ENCODE results near the gene FOXF1. TPM values are rescaled to one million over a fixed set of nuclear protein-coding genes. Genes with fewer than 3 reads are reported as not detected.

Gene FOXF1
- total and polyA plus RNA-seq, 2 experiments from 2014 or later, result 1.5 to 4.2 TPM

- no peak for DNase-seq
- in situ Hi-C loops (cut with MboI), result no loop called here
- H3K4me1 ChIP-seq (ENCODE audit: insufficient read depth), result no peaks in the 10 kb centered on the region
- H2AFZ ChIP-seq, result no peak overlapping the region
- H3K4me3 ChIP-seq, result no peak overlapping the region
- no peaks in the 10 kb centered on the region for H3F3A ChIP-seq (ENCODE audit: insufficient read depth)
- peaks cover 24% of the 10 kb centered on the region; the same call in 1 of the 2 replicates for H3K36me3 ChIP-seq (ENCODE audit: low read depth)
- H3K9me2 ChIP-seq (ENCODE audit: insufficient read depth), result no peaks in the 10 kb centered on the region
- H3K79me2 ChIP-seq (ENCODE audit: insufficient read depth), result no peaks in the 10 kb centered on the region
- H3K27me3 ChIP-seq (replicated peaks; ENCODE audit: insufficient read depth), result no peaks in the 10 kb centered on the region
- no peak overlapping the region for H3K9ac ChIP-seq
- H3K4me2 ChIP-seq (ENCODE audit: unreplicated experiment), result no peak overlapping the region
- no peaks in the 10 kb centered on the region for H4K20me1 ChIP-seq (ENCODE audit: insufficient read depth)
- no peak overlapping the region for H3K27ac ChIP-seq
- 98 to 99% methylated on average over 4 of the region's 4 CpGs for WGBS, 2 experiments (ENCODE audit: low coverage in 1 of 2, low lambda C conversion rate in 2 of 2, missing lambda C conversion rate in 2 of 2)
- TF ChIP-seq EZH2phosphoT487 (IDR thresholded peaks at IDR 0.05; ENCODE audit: insufficient read depth, low read depth) (no peak), EZH2 (IDR thresholded peaks at IDR 0.05; ENCODE audit: insufficient read depth, poor library complexity, severe bottlenecking) (no peak)
- no peaks in the 10 kb centered on the region for H3K9me3 ChIP-seq (ENCODE audit: low read depth)
These were observed 27.2 kb downstream of the FOXF1 start for GRCh38 chr16:86537486-86537885.

- Histone ChIP-seq H3K9ac (no peak overlapping the region), H4K20me1 (ENCODE audit: insufficient read depth) (no peaks in the 10 kb centered on the region), H3K79me2 (ENCODE audit: insufficient read depth) (no peaks in the 10 kb centered on the region), H3K9me2 (ENCODE audit: insufficient read depth) (no peaks in the 10 kb centered on the region), H3K4me3 (no peak overlapping the region), H2AFZ (no peak overlapping the region), H3K27me3 (replicated peaks; ENCODE audit: insufficient read depth) (no peaks in the 10 kb centered on the region), H3K36me3 (ENCODE audit: low read depth) (peaks cover 24% of the 10 kb centered on the region; the same call in 1 of the 2 replicates), H3K4me1 (ENCODE audit: insufficient read depth) (no peaks in the 10 kb centered on the region), H3K4me2 (ENCODE audit: unreplicated experiment) (no peak overlapping the region), H3F3A (ENCODE audit: insufficient read depth) (no peaks in the 10 kb centered on the region), H3K27ac (no peak overlapping the region), H3K9me3 (ENCODE audit: low read depth) (no peaks in the 10 kb centered on the region)
- 85 to 86% methylated on average over 17 of the region's 17 CpGs for WGBS, 2 experiments (ENCODE audit: low coverage in 1 of 2, low lambda C conversion rate in 2 of 2, missing lambda C conversion rate in 2 of 2)
- no peak for DNase-seq
- TF ChIP-seq EZH2phosphoT487 (IDR thresholded peaks at IDR 0.05; ENCODE audit: insufficient read depth, low read depth) (no peak), EZH2 (IDR thresholded peaks at IDR 0.05; ENCODE audit: insufficient read depth, poor library complexity, severe bottlenecking) (no peak)
- in situ Hi-C loops (cut with MboI), result no loop called here
These were observed 28.0 kb downstream of the FOXF1 start for GRCh38 chr16:86538196-86538780.

- in situ Hi-C loops (cut with MboI), result no loop called here
- Histone ChIP-seq H3K9me3 (ENCODE audit: low read depth) (no peaks in the 10 kb centered on the region), H3K36me3 (ENCODE audit: low read depth) (peaks cover 24% of the 10 kb centered on the region; the same call in 1 of the 2 replicates)
These were observed 30.6 kb downstream of the FOXF1 start for GRCh38 chr16:86540894-86541293.

GRCh38 chr16:86541560-86541959 lies 31.2 kb downstream of the FOXF1 start:
- H2AFZ ChIP-seq, result no peak overlapping the region
- no peaks in the 10 kb centered on the region for H4K20me1 ChIP-seq (ENCODE audit: insufficient read depth)
- H3K36me3 ChIP-seq (ENCODE audit: low read depth), result peaks cover 24% of the 10 kb centered on the region; the same call in 1 of the 2 replicates
- no peak overlapping the region for H3K27ac ChIP-seq
- H3K4me3 ChIP-seq, result no peak overlapping the region
- no peak overlapping the region for H3K9ac ChIP-seq
- H3K9me3 ChIP-seq (ENCODE audit: low read depth), result no peaks in the 10 kb centered on the region
- in situ Hi-C loops (cut with MboI), result no loop called here
- no peaks in the 10 kb centered on the region for H3K27me3 ChIP-seq (replicated peaks; ENCODE audit: insufficient read depth)
- no peaks in the 10 kb centered on the region for H3K9me2 ChIP-seq (ENCODE audit: insufficient read depth)
- no peak overlapping the region for H3K4me2 ChIP-seq (ENCODE audit: unreplicated experiment)
- WGBS, 2 experiments (ENCODE audit: low coverage in 1 of 2, low lambda C conversion rate in 2 of 2, missing lambda C conversion rate in 2 of 2), result 92 to 93% methylated on average over 10 to 11 of the region's 11 CpGs
- no peaks in the 10 kb centered on the region for H3K4me1 ChIP-seq (ENCODE audit: insufficient read depth)
- no peaks in the 10 kb centered on the region for H3K79me2 ChIP-seq (ENCODE audit: insufficient read depth)
- no peak for TF ChIP-seq EZH2phosphoT487 (IDR thresholded peaks at IDR 0.05; ENCODE audit: insufficient read depth, low read depth)
- TF ChIP-seq EZH2 (IDR thresholded peaks at IDR 0.05; ENCODE audit: insufficient read depth, poor library complexity, severe bottlenecking), result no peak
- no peak for DNase-seq
- H3F3A ChIP-seq (ENCODE audit: insufficient read depth), result no peaks in the 10 kb centered on the region

More at GRCh38 chr16:86540894-86541293, 30.6 kb downstream of the FOXF1 start:
- no peak overlapping the region for H3K9ac ChIP-seq
- no peak overlapping the region for H3K27ac ChIP-seq
- no peak overlapping the region for H2AFZ ChIP-seq
- H3K79me2 ChIP-seq (ENCODE audit: insufficient read depth), result no peaks in the 10 kb centered on the region
- no peaks in the 10 kb centered on the region for H3K9me2 ChIP-seq (ENCODE audit: insufficient read depth)
- H3K4me3 ChIP-seq, result no peak overlapping the region
- no peaks in the 10 kb centered on the region for H4K20me1 ChIP-seq (ENCODE audit: insufficient read depth)
- H3K4me1 ChIP-seq (ENCODE audit: insufficient read depth), result no peaks in the 10 kb centered on the region
- 90 to 92% methylated on average over 6 of the region's 6 CpGs for WGBS, 2 experiments (ENCODE audit: low coverage in 1 of 2, low lambda C conversion rate in 2 of 2, missing lambda C conversion rate in 2 of 2)
- H3F3A ChIP-seq (ENCODE audit: insufficient read depth), result no peaks in the 10 kb centered on the region
- no peak overlapping the region for H3K4me2 ChIP-seq (ENCODE audit: unreplicated experiment)
- H3K27me3 ChIP-seq (replicated peaks; ENCODE audit: insufficient read depth), result no peaks in the 10 kb centered on the region
- DNase-seq, result no peak
- no peak for TF ChIP-seq EZH2phosphoT487 (IDR thresholded peaks at IDR 0.05; ENCODE audit: insufficient read depth, low read depth)
- TF ChIP-seq EZH2 (IDR thresholded peaks at IDR 0.05; ENCODE audit: insufficient read depth, poor library complexity, severe bottlenecking), result no peak
